Neural cell (in vitro differentiated cells): ENCODE data around the gene RPS16. TPM values are rescaled to one million over a fixed set of nuclear protein-coding genes. Genes with fewer than 3 reads are reported as not detected.

Experiments used
- H2AFZ ChIP-seq: fragments of 200-600, 300-800 bp; sonication (generic), shearing (Covaris generic); 2 replicates; pipeline ENCODE4 v1.6.0; 2014; ENCODE audit warnings: low read depth, mild to moderate bottlenecking, antibody characterized with exemption, low read length, moderate library complexity
- H3F3A ChIP-seq: fragments of 200-600 bp; shearing (Covaris generic); 2 replicates; pipeline ENCODE4 v1.6.1; 2016; ENCODE audit warnings: mild to moderate bottlenecking, moderate library complexity, mixed read lengths, antibody characterized with exemption, low read length; ENCODE audit not compliant: insufficient read depth, poor library complexity, severe bottlenecking
- H3K27ac ChIP-seq: fragments of 200-600, 300-800 bp; sonication (generic), shearing (Covaris generic); 2 replicates; pipeline ENCODE4 v1.5.1; 2014; ENCODE audit warnings: mild to moderate bottlenecking, low read length, moderate library complexity
- H3K27me3 ChIP-seq: fragments of 300-800, 200-600 bp; sonication (generic), shearing (Covaris generic); 2 replicates; pipeline ENCODE4 v1.6.0; 2014; ENCODE audit warnings: mild to moderate bottlenecking, low read depth, low read length, moderate library complexity; ENCODE audit not compliant: insufficient read depth
- H3K36me3 ChIP-seq: fragments of 300-800, 200-600 bp; sonication (generic), shearing (Covaris generic); 2 replicates; pipeline ENCODE4 v1.5.1; 2014; ENCODE audit warnings: mild to moderate bottlenecking, antibody characterized with exemption, low read length, moderate library complexity; ENCODE audit not compliant: insufficient read depth
- H3K4me2 ChIP-seq: fragments of 300-800, 200-600 bp; sonication (generic), shearing (Covaris generic); 2 replicates; pipeline ENCODE4 v1.6.0; 2014; ENCODE audit warnings: mild to moderate bottlenecking, low read length
- H3K4me3 ChIP-seq: fragments of 300-800, 200-600 bp; sonication (generic), shearing (Covaris generic); 2 replicates; pipeline ENCODE4 v1.5.1; 2014; ENCODE audit warnings: mild to moderate bottlenecking, low read length, moderate library complexity
- H3K79me2 ChIP-seq: fragments of 200-600 bp; shearing (Covaris generic); replicated peaks from 2 replicates; pipeline ENCODE4 v1.6.0; 2014; ENCODE audit warnings: mild to moderate bottlenecking, low read length, moderate library complexity; ENCODE audit not compliant: insufficient read depth
- H3K9ac ChIP-seq: fragments of 300-800, 200-600 bp; sonication (generic), shearing (Covaris generic); 2 replicates; pipeline ENCODE4 v1.6.1; 2016; ENCODE audit warnings: mild to moderate bottlenecking, low read length, mixed read lengths
- H3K9me2 ChIP-seq: fragments of 200-600 bp; shearing (Covaris generic); 2 replicates; pipeline ENCODE4 v1.6.1; 2016; ENCODE audit warnings: mild to moderate bottlenecking, low read length, mixed read lengths; ENCODE audit not compliant: insufficient read depth
- H3K9me3 ChIP-seq: fragments of 200-600, 300-800 bp; sonication (generic), shearing (Covaris generic); 2 replicates; pipeline ENCODE4 v1.6.1; 2016; ENCODE audit warnings: mild to moderate bottlenecking, mixed run types, low read length, moderate library complexity, mixed read lengths
- H4K20me1 ChIP-seq: fragments of 200-600 bp; shearing (Covaris generic); 2 replicates; pipeline ENCODE4 v1.6.1; 2016; ENCODE audit warnings: mild to moderate bottlenecking, mixed run types; ENCODE audit not compliant: insufficient read depth
- CTCF ChIP-seq: fragments of 450-650 bp; IDR thresholded peaks from 2 replicates; pipeline ENCODE4 v1.5.1; 2014; ENCODE audit warnings: antibody characterized with exemption, mild to moderate bottlenecking, moderate library complexity; ENCODE audit not compliant: poor library complexity, severe bottlenecking
- EP300 ChIP-seq: fragments of 450-650 bp; conservative IDR thresholded peaks from 2 replicates; pipeline ENCODE4 v1.6.1; 2014; ENCODE audit warnings: antibody characterized with exemption, mild to moderate bottlenecking, moderate library complexity; ENCODE audit not compliant: poor library complexity, severe bottlenecking
- EZH2 ChIP-seq: fragments of 200-600, 300-800 bp; shearing (Covaris generic), sonication (generic); IDR thresholded peaks from 2 replicates; pipeline ENCODE4 v1.6.1; 2014; ENCODE audit warnings: antibody characterized with exemption, low read length, borderline replicate concordance, mild to moderate bottlenecking; ENCODE audit not compliant: insufficient read depth, poor library complexity, severe bottlenecking
- MXI1 ChIP-seq: fragments of 450-650 bp; conservative IDR thresholded peaks from 2 replicates; pipeline ENCODE4 v1.6.1; 2014; ENCODE audit warnings: antibody characterized with exemption, mild to moderate bottlenecking; ENCODE audit not compliant: poor library complexity, severe bottlenecking
- POLR2AphosphoS5 ChIP-seq: IDR thresholded peaks from 2 replicates; pipeline ENCODE4 v1.6.1; 2012
- RAD21 ChIP-seq: fragments of 450-650 bp; conservative IDR thresholded peaks from 2 replicates; pipeline ENCODE4 v1.6.1; 2014; ENCODE audit warnings: antibody characterized with exemption, mild to moderate bottlenecking, moderate library complexity
- REST ChIP-seq: IDR thresholded peaks from 2 replicates; pipeline ENCODE4 v1.6.1; 2012; ENCODE audit warnings: borderline replicate concordance
- SMC3 ChIP-seq: fragments of 450-650 bp; conservative IDR thresholded peaks from 2 replicates; pipeline ENCODE4 v1.6.1; 2014; ENCODE audit warnings: antibody characterized with exemption, mild to moderate bottlenecking, moderate library complexity; ENCODE audit not compliant: poor library complexity
- TAF1 ChIP-seq: IDR thresholded peaks from 2 replicates; pipeline ENCODE4 v1.6.1; 2012; ENCODE audit warnings: low read depth
- polyA plus RNA-seq: library from polyadenylated mRNA; depleted of rRNA; stranded (reverse); fragments of >200 nt; gene quantifications from 2 replicates; pipeline ENCODE4 v1.2.3, GENCODE V29; 2014

Gene RPS16
- polyA plus RNA-seq, 1 donor from 2014 or later, result 22.6 TPM

- Histone ChIP-seq H2AFZ (no peak overlapping the region), H3K9me2 (no peaks in the 10 kb centered on the region), H4K20me1 (no peaks in the 10 kb centered on the region), H3F3A (no peaks in the 10 kb centered on the region), H3K4me2 (no peak overlapping the region), H3K27ac (no peak overlapping the region), H3K27me3 (peaks cover 52% of the 10 kb centered on the region), H3K79me2 (no peaks in the 10 kb centered on the region), H3K9ac (no peak overlapping the region), H3K36me3 (no peaks in the 10 kb centered on the region), H3K9me3 (no peaks in the 10 kb centered on the region), H3K4me3 (no peak overlapping the region)
- no peak for TF ChIP-seq TAF1
- TF ChIP-seq REST, result no peak
- no peak for TF ChIP-seq EZH2
- TF ChIP-seq EP300, result no peak
- no peak for TF ChIP-seq MXI1
- TF ChIP-seq POLR2AphosphoS5, result no peak
- TF ChIP-seq CTCF, result no peak
- TF ChIP-seq RAD21, result no peak
- no peak for TF ChIP-seq SMC3
These were observed 27.9 kb downstream of the RPS16 start for GRCh38 chr19:39407660-39408391.

- peaks cover 52% of the 10 kb centered on the region for H3K27me3 ChIP-seq
- H4K20me1 ChIP-seq, result no peaks in the 10 kb centered on the region
- H3F3A ChIP-seq, result no peaks in the 10 kb centered on the region
- H3K9me3 ChIP-seq, result no peaks in the 10 kb centered on the region
- H3K9me2 ChIP-seq, result no peaks in the 10 kb centered on the region
- no peaks in the 10 kb centered on the region for H3K79me2 ChIP-seq
- no peak overlapping the region for H3K27ac ChIP-seq
- peak overlapping the region; percentile 58 for H3K4me3 ChIP-seq
- H3K36me3 ChIP-seq, result no peaks in the 10 kb centered on the region
- TF ChIP-seq RAD21, result no peak
- TF ChIP-seq SMC3, result no peak
- no peak for TF ChIP-seq CTCF
- TF ChIP-seq REST, result no peak
- no peak for TF ChIP-seq MXI1
- TF ChIP-seq TAF1, result no peak
- no peak for TF ChIP-seq POLR2AphosphoS5
- TF ChIP-seq EP300, result no peak
- no peak for TF ChIP-seq EZH2
- no peak overlapping the region for H2AFZ ChIP-seq
- no peak overlapping the region for H3K9ac ChIP-seq
- H3K4me2 ChIP-seq, result no peak overlapping the region
These were observed 28.4 kb downstream of the RPS16 start for GRCh38 chr19:39407410-39407659.
